Measurements from ENCODE around the gene MPZL1. TPM values are rescaled to one million over a fixed set of nuclear protein-coding genes. Genes with fewer than 3 reads are reported as not detected.

Gene MPZL1
- total RNA-seq, 4 donors from 2014 or later = 37.1 to 52.3 (median 39.9) TPM

DNA sequence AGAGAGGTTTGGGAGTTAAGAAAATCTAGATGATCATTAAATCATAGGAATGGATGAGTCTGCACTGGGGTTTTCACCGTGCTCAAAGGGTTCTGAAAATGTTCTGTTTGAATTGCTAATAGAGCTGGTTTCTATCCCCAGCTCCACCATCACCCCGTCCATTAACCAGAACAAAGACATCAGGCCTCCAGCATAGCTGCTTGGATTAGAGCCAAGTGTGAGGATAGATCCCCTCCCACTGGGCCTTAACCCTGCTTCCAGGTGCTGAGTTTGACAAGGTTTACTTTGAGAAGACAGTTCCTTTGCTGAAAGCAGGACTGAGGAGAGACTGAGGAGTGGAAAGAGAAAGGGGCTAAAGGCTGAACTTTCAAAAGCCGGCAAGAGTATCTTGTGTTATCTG, 48.3 kb downstream of the MPZL1 start:
- DNase-seq (ENCODE audit: low spot score in 2 of 2) = no peak
- TF ChIP-seq EP300 (IDR thresholded peaks at IDR 0.05) (no peak), POLR2AphosphoS5 (IDR thresholded peaks at IDR 0.05) (no peak), POLR2A (IDR thresholded peaks at IDR 0.05) (no peak)
- TF ChIP-seq, protein P1, sequence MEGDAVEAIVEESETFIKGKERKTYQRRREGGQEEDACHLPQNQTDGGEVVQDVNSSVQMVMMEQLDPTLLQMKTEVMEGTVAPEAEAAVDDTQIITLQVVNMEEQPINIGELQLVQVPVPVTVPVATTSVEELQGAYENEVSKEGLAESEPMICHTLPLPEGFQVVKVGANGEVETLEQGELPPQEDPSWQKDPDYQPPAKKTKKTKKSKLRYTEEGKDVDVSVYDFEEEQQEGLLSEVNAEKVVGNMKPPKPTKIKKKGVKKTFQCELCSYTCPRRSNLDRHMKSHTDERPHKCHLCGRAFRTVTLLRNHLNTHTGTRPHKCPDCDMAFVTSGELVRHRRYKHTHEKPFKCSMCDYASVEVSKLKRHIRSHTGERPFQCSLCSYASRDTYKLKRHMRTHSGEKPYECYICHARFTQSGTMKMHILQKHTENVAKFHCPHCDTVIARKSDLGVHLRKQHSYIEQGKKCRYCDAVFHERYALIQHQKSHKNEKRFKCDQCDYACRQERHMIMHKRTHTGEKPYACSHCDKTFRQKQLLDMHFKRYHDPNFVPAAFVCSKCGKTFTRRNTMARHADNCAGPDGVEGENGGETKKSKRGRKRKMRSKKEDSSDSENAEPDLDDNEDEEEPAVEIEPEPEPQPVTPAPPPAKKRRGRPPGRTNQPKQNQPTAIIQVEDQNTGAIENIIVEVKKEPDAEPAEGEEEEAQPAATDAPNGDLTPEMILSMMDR (IDR thresholded peaks at IDR 0.05) = no peak
- no peaks in the 10 kb centered on the region for H3K27me3 ChIP-seq
- WGBS = 90% methylated on average over 3 of the region's 3 CpGs
- H3K4me1 ChIP-seq = peaks cover 8% of the 10 kb centered on the region
- no peak overlapping the region for H3K4me3 ChIP-seq
- H3K27ac ChIP-seq = no peak overlapping the region
- H3K36me3 ChIP-seq = peaks cover 27% of the 10 kb centered on the region
- no peaks in the 10 kb centered on the region for H3K9me3 ChIP-seq

DNA sequence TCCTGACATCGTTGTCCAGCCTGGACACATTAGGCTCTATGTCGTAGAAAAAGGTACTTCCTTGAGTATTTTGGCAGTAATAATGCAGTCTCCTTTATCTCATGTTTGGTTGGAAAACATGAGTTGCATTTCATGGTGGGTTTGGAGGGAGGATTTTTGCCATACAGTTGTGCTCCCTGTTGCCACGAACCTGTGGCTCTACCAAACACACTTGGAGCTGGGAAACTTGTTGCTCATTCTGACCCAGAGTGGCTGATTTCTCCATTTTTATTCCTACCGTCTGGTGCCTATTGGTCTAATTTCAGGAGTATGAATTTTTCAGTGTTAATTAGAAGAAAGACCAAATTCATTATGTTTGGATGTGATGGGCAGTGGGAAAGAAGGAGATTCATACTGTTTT, 50.7 kb downstream of the MPZL1 start:
- 84% methylated on average over 4 of the region's 4 CpGs for WGBS
- H3K4me1 ChIP-seq = peaks cover 20% of the 10 kb centered on the region
- no peaks in the 10 kb centered on the region for H3K9me3 ChIP-seq
- H3K27ac ChIP-seq = peak overlapping the region; percentile 29
- H3K4me3 ChIP-seq = no peak overlapping the region
- no peak for TF ChIP-seq POLR2AphosphoS5 (IDR thresholded peaks at IDR 0.05)
- no peak for TF ChIP-seq POLR2A (IDR thresholded peaks at IDR 0.05)
- TF ChIP-seq, protein P1 (IDR thresholded peaks at IDR 0.05) = no peak
- no peak for TF ChIP-seq EP300 (IDR thresholded peaks at IDR 0.05)
- no peaks in the 10 kb centered on the region for H3K27me3 ChIP-seq
- peaks cover 38% of the 10 kb centered on the region for H3K36me3 ChIP-seq
- no peak for DNase-seq (ENCODE audit: low spot score in 2 of 2)

DNA sequence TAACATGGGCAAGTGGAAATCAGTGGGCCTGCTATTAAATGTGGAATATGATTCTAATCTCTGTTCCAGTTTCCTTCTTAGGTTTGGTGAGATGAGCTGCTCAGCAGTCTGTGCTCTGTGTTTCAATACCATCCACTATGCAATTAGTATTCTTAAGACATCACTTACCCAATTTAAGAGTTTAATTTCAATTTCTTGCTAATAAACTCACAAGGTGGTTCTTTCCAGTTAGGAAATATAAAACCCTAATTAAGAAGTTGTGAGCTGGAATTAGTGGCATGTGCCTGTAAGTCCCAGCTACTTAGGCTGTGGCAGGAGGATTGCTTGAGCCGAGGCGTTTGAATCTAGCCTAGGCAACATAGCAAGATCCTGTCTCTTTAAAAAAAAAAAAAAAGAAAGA, 51.7 kb downstream of the MPZL1 start:
- Histone ChIP-seq H3K27me3 (no peaks in the 10 kb centered on the region), H3K4me3 (no peak overlapping the region), H3K27ac (no peak overlapping the region), H3K9me3 (no peaks in the 10 kb centered on the region), H3K36me3 (peaks cover 43% of the 10 kb centered on the region), H3K4me1 (peaks cover 20% of the 10 kb centered on the region)
- TF ChIP-seq POLR2A (IDR thresholded peaks at IDR 0.05) = no peak
- no peak for TF ChIP-seq POLR2AphosphoS5 (IDR thresholded peaks at IDR 0.05)
- TF ChIP-seq EP300 (IDR thresholded peaks at IDR 0.05) = no peak
- TF ChIP-seq, protein P1 (IDR thresholded peaks at IDR 0.05) = no peak
- WGBS = 66% methylated on average over 2 of the region's 2 CpGs
- DNase-seq (ENCODE audit: low spot score in 2 of 2) = no peak

DNA sequence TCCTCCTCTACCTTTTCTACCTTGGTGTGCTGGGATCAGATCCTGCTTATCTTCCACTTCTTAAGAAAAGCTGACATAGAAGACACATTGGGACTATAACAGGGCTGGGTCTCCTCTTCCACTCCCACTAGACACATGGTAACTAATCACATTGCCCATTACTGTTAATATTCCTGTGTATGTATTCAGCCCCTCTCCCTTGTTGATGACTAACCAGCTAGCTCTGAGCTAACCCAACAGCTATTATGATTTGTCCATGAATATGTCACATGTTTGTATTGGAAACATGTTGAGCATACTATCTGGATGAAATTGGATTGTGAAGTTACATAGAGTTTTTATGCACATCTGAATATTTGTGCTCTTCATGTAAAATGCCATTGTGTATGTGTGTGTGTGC, 52.9 kb downstream of the MPZL1 start:
- Histone ChIP-seq H3K27ac (no peak overlapping the region), H3K36me3 (peaks cover 36% of the 10 kb centered on the region), H3K9me3 (no peaks in the 10 kb centered on the region), H3K27me3 (no peaks in the 10 kb centered on the region), H3K4me1 (peaks cover 20% of the 10 kb centered on the region), H3K4me3 (no peak overlapping the region)
- DNase-seq (ENCODE audit: low spot score in 2 of 2) = no peak
- TF ChIP-seq, protein P1 (IDR thresholded peaks at IDR 0.05) = no peak
- TF ChIP-seq POLR2AphosphoS5 (IDR thresholded peaks at IDR 0.05) (no peak), EP300 (IDR thresholded peaks at IDR 0.05) (no peak), POLR2A (IDR thresholded peaks at IDR 0.05) (no peak)

DNA sequence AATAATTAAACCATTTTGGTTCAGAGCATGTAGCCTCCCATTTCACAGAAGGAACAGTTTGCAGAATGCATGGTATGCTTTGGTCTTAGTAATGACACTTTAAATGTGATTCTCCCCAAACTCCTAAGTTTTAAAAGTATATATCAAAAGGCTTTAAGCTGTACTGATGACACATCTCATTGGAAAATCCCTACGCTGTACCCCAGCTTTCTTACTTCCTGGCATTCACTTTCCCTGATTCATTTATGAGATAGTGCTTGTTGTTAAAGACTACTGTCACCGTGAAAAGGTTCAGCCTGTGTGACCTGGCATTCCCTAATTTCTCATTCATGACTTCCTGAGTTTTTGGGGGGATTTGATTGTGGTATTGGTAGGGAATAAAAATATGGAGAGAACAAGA, 53.4 kb downstream of the MPZL1 start:
- no peak for DNase-seq (ENCODE audit: low spot score in 2 of 2)
- H3K27ac ChIP-seq = no peak overlapping the region
- H3K9me3 ChIP-seq = no peaks in the 10 kb centered on the region
- 49% methylated on average over 2 of the region's 2 CpGs for WGBS
- peaks cover 41% of the 10 kb centered on the region for H3K36me3 ChIP-seq
- H3K27me3 ChIP-seq = no peaks in the 10 kb centered on the region
- peaks cover 20% of the 10 kb centered on the region for H3K4me1 ChIP-seq
- no peak for TF ChIP-seq POLR2AphosphoS5 (IDR thresholded peaks at IDR 0.05)
- TF ChIP-seq EP300 (IDR thresholded peaks at IDR 0.05) = no peak
- TF ChIP-seq, protein P1 (IDR thresholded peaks at IDR 0.05) = no peak
- TF ChIP-seq POLR2A (IDR thresholded peaks at IDR 0.05) = no peak
- H3K4me3 ChIP-seq = no peak overlapping the region
